Panc1 (cell line): ENCODE data around the gene HADHB. TPM values are rescaled to one million over a fixed set of nuclear protein-coding genes. Genes with fewer than 3 reads are reported as not detected.

Source experiments
- ATAC-seq: fragments of 200-7000 bp; cut with Tn5 transposase; 2 replicates; pipeline ENCODE4 v1.9.1; 2020; ENCODE audit warnings: mild to moderate bottlenecking, moderate library complexity
- BruUV-seq: library from RNA; stranded (reverse); fragments of 400-500 nt; replicated peaks from 2 replicates; lab custom pipeline; 2021; lab: Mats Ljungman, UMichigan
- CTCF ChIA-PET: fragments of 300-600 bp; sonication (Branson Sonifier 250); formaldehyde crosslinking; loops from one replicate; lab custom pipeline; 2022; ENCODE audit warnings: antibody characterized with exemption; lab: Charles Lee
- POLR2A ChIA-PET: fragments of 300-600 bp; sonication (Branson Sonifier 250); formaldehyde crosslinking; loops from one replicate; lab custom pipeline; 2022; ENCODE audit warnings: antibody characterized with exemption; lab: Charles Lee
- DNase-seq: peaks from one replicate; pipeline ENCODE4 v3.0.0-alpha.2; 2010; ENCODE audit warnings: low read depth, low spot score
- H3K27ac ChIP-seq: 2 replicates; pipeline ENCODE4 v1.5.1; 2011; ENCODE audit warnings: mild to moderate bottlenecking, low read length, inconsistent platforms
- H3K27me3 ChIP-seq: fragments of 200-500 bp; sonication (Bioruptor generic); 2 replicates; pipeline ENCODE4 v1.6.0; 2014; ENCODE audit warnings: low read length, inconsistent platforms; ENCODE audit not compliant: control insufficient read depth, insufficient read depth
- H3K36me3 ChIP-seq: fragments of 200-500 bp; sonication (Bioruptor generic); 2 replicates; pipeline ENCODE4 v1.5.1; 2014; ENCODE audit warnings: inconsistent platforms, mild to moderate bottlenecking, low read length, moderate library complexity; ENCODE audit not compliant: control insufficient read depth, insufficient read depth
- H3K4me1 ChIP-seq: 2 replicates; pipeline ENCODE4 v1.5.1; 2011; ENCODE audit warnings: inconsistent platforms, mild to moderate bottlenecking, low read length, moderate library complexity; ENCODE audit not compliant: control insufficient read depth, insufficient read depth
- H3K4me3 ChIP-seq, 2 experiments: 2 replicates each; pipeline ENCODE4 v1.5.1; 2011 to 2012; ENCODE audit warnings: low read depth in 2 of 2, low read length in 2 of 2, mild to moderate bottlenecking in 2 of 2, inconsistent platforms in 1 of 2, moderate library complexity in 1 of 2
- H3K9me3 ChIP-seq: fragments of 200-500 bp; sonication (Bioruptor generic); 2 replicates; pipeline ENCODE4 v1.5.1; 2014; ENCODE audit warnings: low read depth, mild to moderate bottlenecking, inconsistent platforms, low read length, moderate library complexity; ENCODE audit not compliant: control insufficient read depth, insufficient read depth
- POLR2AphosphoS5 ChIP-seq: IDR thresholded peaks from 2 replicates; pipeline ENCODE4 v1.6.1; 2012; ENCODE audit warnings: mild to moderate bottlenecking, low read depth, low read length, moderate library complexity
- REST ChIP-seq, 2 experiments: IDR thresholded peaks; 2 replicates each; pipeline ENCODE4 v1.6.1; 2011 to 2012; ENCODE audit warnings: low read depth in 2 of 2, control low read depth in 1 of 2, low read length in 1 of 2, mild to moderate bottlenecking in 1 of 2, moderate library complexity in 1 of 2; ENCODE audit not compliant: insufficient read depth in 1 of 2
- SIN3A ChIP-seq: IDR thresholded peaks from 2 replicates; pipeline ENCODE4 v1.6.1; 2012; ENCODE audit warnings: low read depth, mild to moderate bottlenecking, low read length, moderate library complexity, borderline replicate concordance; ENCODE audit not compliant: insufficient read depth
- TCF7L2 ChIP-seq: IDR thresholded peaks from 2 replicates; pipeline ENCODE4 v1.6.1; 2011; ENCODE audit warnings: mild to moderate bottlenecking, low read depth, low read length, inconsistent platforms
- in situ Hi-C: cut with HindIII; loops from 2 replicates; pipeline ENCODE4 v1.10.0; 2016; ENCODE audit warnings: low sequenced_read_pairs, low pct_unique_long_range_greater_than_20kb
- intact Hi-C: fragments of 100-400 bp; cut with micrococcal nuclease; formaldehyde crosslinking; loops from one replicate; pipeline ENCODE4 v1.10.0; 2022; ENCODE audit not compliant: unreplicated experiment
- total RNA-seq: library from RNA; stranded (reverse); gene quantifications from one replicate; pipeline ENCODE4 v1.2.1, GENCODE V29; 2021; ENCODE audit not compliant: unreplicated experiment
- TF ChIP-seq, protein P1 (sequence below): fragments of 450-650 bp; IDR thresholded peaks from 2 replicates; pipeline ENCODE4 v1.5.1; 2017; ENCODE audit warnings: mild to moderate bottlenecking

Gene HADHB
- total RNA-seq, 1 experiment from 2014 or later = 106 TPM

DNA sequence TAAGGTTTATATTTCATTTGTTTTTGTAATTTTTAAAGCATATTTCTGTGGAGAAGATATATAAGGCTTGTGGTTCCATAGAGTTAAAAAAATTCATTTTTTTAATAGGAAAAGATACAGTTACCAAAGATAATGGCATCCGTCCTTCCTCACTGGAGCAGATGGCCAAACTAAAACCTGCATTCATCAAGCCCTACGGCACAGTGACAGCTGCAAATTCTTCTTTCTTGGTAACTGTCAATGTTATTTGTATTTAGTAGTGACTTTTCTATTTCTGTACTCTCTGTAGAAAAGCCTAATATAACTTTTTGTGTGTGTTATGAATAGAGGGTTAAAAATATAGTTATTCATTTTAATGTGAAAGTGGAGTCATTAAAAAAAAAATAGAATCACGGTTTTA, 35.1 kb downstream of the HADHB start:
- intact Hi-C loops = no loop called here
- in situ Hi-C loops = no loop called here
- Histone ChIP-seq H3K27me3 (no peaks in the 10 kb centered on the region), H3K27ac (no peak overlapping the region), H3K9me3 (no peaks in the 10 kb centered on the region), H3K4me1 (no peaks in the 10 kb centered on the region), H3K4me3 (no peak overlapping the region), H3K36me3 (peaks cover 19% of the 10 kb centered on the region)
- CTCF ChIA-PET = no interaction called here
- BruUV-seq = no TSS peak
- ATAC-seq (no peak), DNase-seq (no peak)
- no peak for TF ChIP-seq TCF7L2
- TF ChIP-seq, protein P1, sequence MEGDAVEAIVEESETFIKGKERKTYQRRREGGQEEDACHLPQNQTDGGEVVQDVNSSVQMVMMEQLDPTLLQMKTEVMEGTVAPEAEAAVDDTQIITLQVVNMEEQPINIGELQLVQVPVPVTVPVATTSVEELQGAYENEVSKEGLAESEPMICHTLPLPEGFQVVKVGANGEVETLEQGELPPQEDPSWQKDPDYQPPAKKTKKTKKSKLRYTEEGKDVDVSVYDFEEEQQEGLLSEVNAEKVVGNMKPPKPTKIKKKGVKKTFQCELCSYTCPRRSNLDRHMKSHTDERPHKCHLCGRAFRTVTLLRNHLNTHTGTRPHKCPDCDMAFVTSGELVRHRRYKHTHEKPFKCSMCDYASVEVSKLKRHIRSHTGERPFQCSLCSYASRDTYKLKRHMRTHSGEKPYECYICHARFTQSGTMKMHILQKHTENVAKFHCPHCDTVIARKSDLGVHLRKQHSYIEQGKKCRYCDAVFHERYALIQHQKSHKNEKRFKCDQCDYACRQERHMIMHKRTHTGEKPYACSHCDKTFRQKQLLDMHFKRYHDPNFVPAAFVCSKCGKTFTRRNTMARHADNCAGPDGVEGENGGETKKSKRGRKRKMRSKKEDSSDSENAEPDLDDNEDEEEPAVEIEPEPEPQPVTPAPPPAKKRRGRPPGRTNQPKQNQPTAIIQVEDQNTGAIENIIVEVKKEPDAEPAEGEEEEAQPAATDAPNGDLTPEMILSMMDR = no peak
- no peak for TF ChIP-seq SIN3A
- TF ChIP-seq POLR2AphosphoS5 = no peak
- TF ChIP-seq REST (IDR thresholded peaks at IDR 0.05; ENCODE audit: insufficient read depth in 1 of 2, low read depth in 2 of 2, low read length in 1 of 2) = no peak
- POLR2A ChIA-PET = no interaction called here

DNA sequence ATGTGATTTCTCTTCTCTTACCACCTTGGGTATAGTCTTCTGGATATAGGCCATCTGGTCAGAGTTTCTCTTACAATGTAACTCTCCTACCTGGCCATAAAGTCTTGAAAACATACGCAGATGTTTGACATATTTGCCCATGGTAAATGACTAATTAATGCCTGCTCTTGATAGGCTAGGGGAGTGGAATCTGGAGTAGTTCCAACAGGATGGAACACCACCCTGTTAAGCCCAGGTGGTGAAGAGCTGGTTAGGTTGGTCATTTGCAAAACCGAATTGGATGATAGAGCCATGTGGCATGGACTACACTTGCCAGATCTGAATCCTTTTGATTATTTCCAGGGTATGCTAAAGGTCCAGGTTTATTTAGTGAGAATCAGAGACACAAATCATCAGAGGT, 36.5 kb downstream of the HADHB start:
- no peaks in the 10 kb centered on the region for H3K4me1 ChIP-seq
- H3K4me3 ChIP-seq = no peak overlapping the region
- CTCF ChIA-PET = interaction anchor here (0.9 kb wide), 1 partner anchor 9 kb away, joined by 3 read pairs; no protein-coding TSS in a partner anchor
- TF ChIP-seq, protein P1 = no peak
- TF ChIP-seq SIN3A = no peak
- TF ChIP-seq TCF7L2 = no peak
- TF ChIP-seq REST (IDR thresholded peaks at IDR 0.05; ENCODE audit: insufficient read depth in 1 of 2, low read depth in 2 of 2, low read length in 1 of 2) = no peak
- no peak for TF ChIP-seq POLR2AphosphoS5
- peaks cover 21% of the 10 kb centered on the region for H3K36me3 ChIP-seq
- POLR2A ChIA-PET = no interaction called here
- in situ Hi-C loops (no loop called here), intact Hi-C loops (no loop called here)
- ATAC-seq = no peak
- BruUV-seq = no TSS peak
- no peak overlapping the region for H3K27ac ChIP-seq
- H3K27me3 ChIP-seq = no peaks in the 10 kb centered on the region
- no peak for DNase-seq
- H3K9me3 ChIP-seq = no peaks in the 10 kb centered on the region
